Right atrium auricular region (tissue), 2 donors: ENCODE results near the gene PSMC3. TPM values are rescaled to one million over a fixed set of nuclear protein-coding genes. Genes with fewer than 3 reads are reported as not detected.
A peak's percentile ranks its signal among the peaks of the same experiment; 100 is the strongest.

ENCODE experiments used
- DNase-seq: peaks from one replicate; pipeline ENCODE4 v3.0.0-alpha.2; 2019; ENCODE audit warnings: low spot score
- H3K27ac ChIP-seq, 2 donors: fragments of 200-600 bp; sonication (generic); 1 replicate in 1 of 2; 2 replicates in 1 of 2; pipeline ENCODE4 v1.5.1; 2016 to 2019
- H3K27me3 ChIP-seq, 2 donors: fragments of 200-600 bp; sonication (generic); one replicate each; pipeline versions ENCODE4 v1.5.1 to v1.6.0; 2017 to 2019
- H3K36me3 ChIP-seq: fragments of 200-600 bp; sonication (generic); one replicate; pipeline ENCODE4 v1.5.1; 2016
- H3K4me1 ChIP-seq, 2 donors: fragments of 200-600 bp; sonication (generic); one replicate each; pipeline versions ENCODE4 v1.5.1 to v1.6.0; 2017 to 2019
- H3K4me3 ChIP-seq, 2 donors: fragments of 200-600 bp; sonication (generic); 1 replicate in 1 of 2; 2 replicates in 1 of 2; pipeline ENCODE4 v1.5.1; 2017 to 2019; ENCODE audit warnings: mild to moderate bottlenecking in 1 of 2, moderate library complexity in 1 of 2
- H3K9me3 ChIP-seq, 2 donors: fragments of 200-600 bp; sonication (generic); one replicate each; pipeline ENCODE4 v1.5.1; 2019
- CTCF ChIP-seq, 2 donors: fragments of 200-600 bp; sonication (generic); IDR thresholded peaks; one replicate each; pipeline ENCODE4 v1.5.1; 2019; ENCODE audit warnings: antibody characterized with exemption in 2 of 2
- total RNA-seq, 2 donors: library from RNA; depleted of rRNA; stranded (reverse); fragments of >200 nt; gene quantifications; one replicate each; pipeline ENCODE4 v1.1.0, GENCODE V29; 2016

The PSMC3 gene
- total RNA-seq, 2 donors from 2014 or later: 130 to 177 TPM

- Histone ChIP-seq H3K4me3 (no peak overlapping the region), H3K36me3 (no peaks in the 10 kb centered on the region), H3K27ac (peak overlapping the region; percentile 21 to 62), H3K27me3 (no peaks in the 10 kb centered on the region), H3K9me3 (no peaks in the 10 kb centered on the region), H3K4me1 (peaks cover 0 to 21% of the 10 kb centered on the region in 2 donors)
- DNase-seq: no peak
- no peak for TF ChIP-seq CTCF (IDR thresholded peaks at IDR 0.05)
Measured at GRCh38 chr11:47391711-47392432, 34.4 kb downstream of the PSMC3 start.

GRCh38 chr11:47391077-47391583 lies 35.1 kb downstream of the PSMC3 start:
- Histone ChIP-seq H3K4me1 (peaks cover 0 to 21% of the 10 kb centered on the region in 2 donors), H3K27ac (peak overlapping the region in 1 of 2 donors; percentile 62), H3K27me3 (no peaks in the 10 kb centered on the region), H3K36me3 (no peaks in the 10 kb centered on the region), H3K9me3 (no peaks in the 10 kb centered on the region), H3K4me3 (no peak overlapping the region)
- peak; percentile 68 for DNase-seq
- no peak for TF ChIP-seq CTCF (IDR thresholded peaks at IDR 0.05)

GRCh38 chr11:47390422-47390760 lies 35.8 kb downstream of the PSMC3 start:
- Histone ChIP-seq H3K27ac (no peak overlapping the region), H3K27me3 (no peaks in the 10 kb centered on the region), H3K9me3 (no peaks in the 10 kb centered on the region), H3K4me1 (peaks cover 0 to 20% of the 10 kb centered on the region in 2 donors), H3K36me3 (no peaks in the 10 kb centered on the region), H3K4me3 (no peak overlapping the region)
- no peak for TF ChIP-seq CTCF (IDR thresholded peaks at IDR 0.05)
- no peak for DNase-seq

GRCh38 chr11:47389577-47390421 lies 36.4 kb downstream of the PSMC3 start:
- no peaks in the 10 kb centered on the region for H3K9me3 ChIP-seq
- H3K36me3 ChIP-seq: no peaks in the 10 kb centered on the region
- H3K27ac ChIP-seq: peak overlapping the region in 1 of 2 donors; percentile 7
- no peak for TF ChIP-seq CTCF (IDR thresholded peaks at IDR 0.05)
- no peaks in the 10 kb centered on the region for H3K27me3 ChIP-seq
- no peak for DNase-seq
- no peak overlapping the region for H3K4me3 ChIP-seq
- H3K4me1 ChIP-seq: peaks cover 0 to 14% of the 10 kb centered on the region in 2 donors

GRCh38 chr11:47388697-47389576 lies 37.3 kb downstream of the PSMC3 start:
- Histone ChIP-seq H3K36me3 (no peaks in the 10 kb centered on the region), H3K27me3 (no peaks in the 10 kb centered on the region), H3K9me3 (no peaks in the 10 kb centered on the region), H3K4me1 (peaks cover 0 to 8% of the 10 kb centered on the region in 2 donors), H3K27ac (peak overlapping the region; percentile 7 to 43), H3K4me3 (no peak overlapping the region)
- no peak for TF ChIP-seq CTCF (IDR thresholded peaks at IDR 0.05)
- DNase-seq: no peak
